Ovary (tissue), 9 donors: Measurements from ENCODE around the gene NEMP2. TPM values are rescaled to one million over a fixed set of nuclear protein-coding genes. Genes with fewer than 3 reads are reported as not detected.

ENCODE experiments used
- DNase-seq, 5 donors: peaks; one replicate each; pipeline ENCODE4 v3.0.0-alpha.2; 2019 to 2020
- H3K27ac ChIP-seq, 2 donors: fragments of 200-600 bp; one replicate each; pipeline versions ENCODE4 v1.5.1 to v1.8.0; 2019 to 2022
- H3K27me3 ChIP-seq: fragments of 200-600 bp; one replicate; pipeline ENCODE4 v1.8.0; 2022
- H3K36me3 ChIP-seq: fragments of 200-600 bp; sonication (generic); one replicate; pipeline ENCODE4 v1.5.1; 2019
- H3K4me1 ChIP-seq: one replicate; pipeline ENCODE4 v1.8.1; 2013; ENCODE audit warnings: mild to moderate bottlenecking, moderate library complexity; ENCODE audit not compliant: insufficient read depth
- H3K4me3 ChIP-seq: fragments of 200-600 bp; sonication (generic); one replicate; pipeline ENCODE4 v1.5.1; 2017
- H3K9me3 ChIP-seq, 2 donors: fragments of 200-600 bp in 1 of 2; sonication (generic) in 1 of 2; one replicate each; pipeline versions ENCODE4 v1.5.1 to v1.8.1; 2013 to 2019; ENCODE audit warnings: mild to moderate bottlenecking in 1 of 2, moderate library complexity in 1 of 2
- CTCF ChIP-seq, 3 donors: fragments of 450-650 bp in 2 of 3; fragments of 200-600 bp in 1 of 3; IDR thresholded peaks; one replicate each; pipeline versions ENCODE4 v1.5.1 to v1.8.0; 2016 to 2022; ENCODE audit warnings: antibody characterized with exemption in 3 of 3, mild to moderate bottlenecking in 1 of 3
- EP300 ChIP-seq: sonication (generic); formaldehyde crosslinking; IDR thresholded peaks from one replicate; pipeline ENCODE4 v1.6.1; 2017; ENCODE audit warnings: antibody characterized with exemption
- POLR2A ChIP-seq: fragments of 450-650 bp; IDR thresholded peaks from one replicate; pipeline ENCODE4 v1.6.1; 2017; ENCODE audit warnings: antibody characterized with exemption, mild to moderate bottlenecking, moderate library complexity
- WGBS, 3 donors: extraction: QIAGEN DNeasy Blood & Tissue Kit in 1 of 3; methylation state at CpG; one replicate each; pipeline versions ENCODE4 v1.1.5 to v1.1.7; 2013 to 2017; 5-methylcytosine and 5-hydroxymethylcytosine counted together
- intact Hi-C, 4 donors: fragments of 100-400 bp; cut with DNase I; formaldehyde crosslinking; loops; one replicate each; pipeline versions ENCODE4 v1.11.0 to v1.15.1; 2022 to 2023
- polyA plus RNA-seq, 2 donors: library from polyadenylated mRNA; stranded (reverse); fragments of 200-250 nt in 1 of 2; fragments of 350-450 nt in 1 of 2; fragmentation: Illumina TruSeq in 1 of 2; extraction: RNeasy Lipid Tissue Mini Kit (QIAGEN cat#74804) in 1 of 2; gene quantifications; one replicate each; pipeline ENCODE4 v1.2.3, GENCODE V29; 2013 to 2014
- total RNA-seq, 7 donors: library from RNA; depleted of rRNA in 2 of 7; stranded (reverse); fragments of >200 nt in 2 of 7; fragmentation: NEBNext Ultra II Directional in 3 of 7; extraction: Animal tissue kit (Norgen Biotek cat#: 25700) in 3 of 7; gene quantifications; one replicate each; pipeline versions ENCODE4 v1.1.0 to v1.2.4, GENCODE V29; 2016 to 2023
- donor health status: DM: no; HTN: no; CAD: no; lungs with moderate emphysema.
- donor health status: DM: no; HTN: no; CAD: no.
- donor health status: Bipolar disorder and iron deficiency.
- donor health status: DM: yes; HTN: yes; CAD: no.
- donor health status: DM: no; HTN: no; CAD: no.
- donor health status: DM: yes; HTN: yes; CAD: no.

Gene NEMP2
- total and polyA plus RNA-seq, 9 donors: 1.4 to 6.4 (median 4.5) TPM

GRCh38 chr2:190459881-190460280, 74.6 kb downstream of the NEMP2 start:
- no peak overlapping the region for H3K4me3 ChIP-seq
- TF ChIP-seq CTCF (IDR thresholded peaks at IDR 0.05) (no peak), POLR2A (no peak), EP300 (no peak)
- intact Hi-C loops: no loop called here
- no peaks in the 10 kb centered on the region for H3K27me3 ChIP-seq
- H3K4me1 ChIP-seq: no peaks in the 10 kb centered on the region
- DNase-seq: no peak
- WGBS, 3 donors: 87 to 92% (median 90%) methylated on average over 1 of the region's 1 CpG
- H3K36me3 ChIP-seq: no peaks in the 10 kb centered on the region
- H3K9me3 ChIP-seq: no peaks in the 10 kb centered on the region
- no peak overlapping the region for H3K27ac ChIP-seq

- Histone ChIP-seq H3K9me3 (no peaks in the 10 kb centered on the region), H3K27me3 (no peaks in the 10 kb centered on the region), H3K36me3 (no peaks in the 10 kb centered on the region), H3K27ac (no peak overlapping the region), H3K4me1 (no peaks in the 10 kb centered on the region), H3K4me3 (no peak overlapping the region)
- WGBS, 3 donors: 85 to 93% (median 88%) methylated on average over 8 of the region's 8 CpGs
- no peak for TF ChIP-seq POLR2A
- TF ChIP-seq EP300: no peak
- no peak for TF ChIP-seq CTCF (IDR thresholded peaks at IDR 0.05)
- intact Hi-C loops: no loop called here
- no peak for DNase-seq
These were observed 76.0 kb downstream of the NEMP2 start for GRCh38 chr2:190458352-190459107.

GRCh38 chr2:190457256-190457655, 77.3 kb downstream of the NEMP2 start:
- no peak overlapping the region for H3K27ac ChIP-seq
- no peak for DNase-seq
- intact Hi-C loops: no loop called here
- no peak overlapping the region for H3K4me3 ChIP-seq
- TF ChIP-seq POLR2A: no peak
- no peak for TF ChIP-seq CTCF (IDR thresholded peaks at IDR 0.05)
- TF ChIP-seq EP300: no peak
- no peaks in the 10 kb centered on the region for H3K9me3 ChIP-seq
- WGBS, 3 donors: 94 to 100% (median 97%) methylated on average over 2 of the region's 2 CpGs
- H3K27me3 ChIP-seq: no peaks in the 10 kb centered on the region
- no peaks in the 10 kb centered on the region for H3K4me1 ChIP-seq
- no peaks in the 10 kb centered on the region for H3K36me3 ChIP-seq

GRCh38 chr2:190456833-190457232, 77.7 kb downstream of the NEMP2 start:
- intact Hi-C loops: no loop called here
- 83 to 92% (median 84%) methylated on average over 7 of the region's 7 CpGs for WGBS, 3 donors

More at GRCh38 chr2:190456833-190457232, 77.7 kb downstream of the NEMP2 start:
- H3K9me3 ChIP-seq: no peaks in the 10 kb centered on the region
- no peaks in the 10 kb centered on the region for H3K4me1 ChIP-seq
- TF ChIP-seq POLR2A (no peak), EP300 (no peak), CTCF (IDR thresholded peaks at IDR 0.05) (no peak)
- no peaks in the 10 kb centered on the region for H3K27me3 ChIP-seq
- no peak overlapping the region for H3K4me3 ChIP-seq
- H3K27ac ChIP-seq: no peak overlapping the region
- DNase-seq: no peak
- H3K36me3 ChIP-seq: no peaks in the 10 kb centered on the region
